ENCODE results near the gene STK35. TPM values are rescaled to one million over a fixed set of nuclear protein-coding genes. Genes with fewer than 3 reads are reported as not detected.

The STK35 gene
- total RNA-seq, 1 experiment from 2014 or later: 38.2 TPM

DNA sequence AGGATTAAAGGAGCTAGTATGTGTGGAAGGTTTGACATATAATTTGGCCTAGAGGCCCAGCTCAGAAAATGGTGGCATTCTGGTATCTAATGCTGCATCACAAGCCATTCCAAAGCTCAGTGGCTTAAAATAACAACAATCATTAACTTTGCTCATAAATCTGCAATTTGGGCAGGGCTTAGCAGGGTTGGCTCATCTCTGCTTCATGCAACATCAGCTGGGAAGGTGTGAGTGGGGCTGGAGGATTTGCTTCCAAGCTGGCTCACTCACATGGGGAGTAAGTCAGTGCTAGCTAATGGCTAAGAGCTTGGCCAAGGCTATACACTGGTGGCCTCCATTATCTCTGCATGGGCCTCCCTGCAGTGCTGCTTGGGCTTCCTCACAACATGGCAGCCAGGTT is 48.0 kb upstream of the STK35 start:
- no peak overlapping the region for H3K4me3 ChIP-seq (ENCODE audit: low read depth, low read length, poor library complexity, severe bottlenecking)
- ChIA-PET POLR2A (ENCODE audit: low non-redundant PET) (no interaction called here), CTCF (no interaction called here)
- TF ChIP-seq, protein P1, sequence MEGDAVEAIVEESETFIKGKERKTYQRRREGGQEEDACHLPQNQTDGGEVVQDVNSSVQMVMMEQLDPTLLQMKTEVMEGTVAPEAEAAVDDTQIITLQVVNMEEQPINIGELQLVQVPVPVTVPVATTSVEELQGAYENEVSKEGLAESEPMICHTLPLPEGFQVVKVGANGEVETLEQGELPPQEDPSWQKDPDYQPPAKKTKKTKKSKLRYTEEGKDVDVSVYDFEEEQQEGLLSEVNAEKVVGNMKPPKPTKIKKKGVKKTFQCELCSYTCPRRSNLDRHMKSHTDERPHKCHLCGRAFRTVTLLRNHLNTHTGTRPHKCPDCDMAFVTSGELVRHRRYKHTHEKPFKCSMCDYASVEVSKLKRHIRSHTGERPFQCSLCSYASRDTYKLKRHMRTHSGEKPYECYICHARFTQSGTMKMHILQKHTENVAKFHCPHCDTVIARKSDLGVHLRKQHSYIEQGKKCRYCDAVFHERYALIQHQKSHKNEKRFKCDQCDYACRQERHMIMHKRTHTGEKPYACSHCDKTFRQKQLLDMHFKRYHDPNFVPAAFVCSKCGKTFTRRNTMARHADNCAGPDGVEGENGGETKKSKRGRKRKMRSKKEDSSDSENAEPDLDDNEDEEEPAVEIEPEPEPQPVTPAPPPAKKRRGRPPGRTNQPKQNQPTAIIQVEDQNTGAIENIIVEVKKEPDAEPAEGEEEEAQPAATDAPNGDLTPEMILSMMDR (conservative IDR thresholded peaks at IDR 0.05; ENCODE audit: low read depth, low read length): no peak
- no peak for TF ChIP-seq EZH2 (IDR thresholded peaks at IDR 0.05; ENCODE audit: borderline replicate concordance, low read depth, low read length, poor library complexity, severe bottlenecking)
- no peak for DNase-seq (ENCODE audit: low spot score)
- H3K4me1 ChIP-seq (ENCODE audit: insufficient read depth, low read length, poor library complexity, severe bottlenecking): no peaks in the 10 kb centered on the region
- no TSS peak for BruUV-seq (replicated peaks)
- H3K9me3 ChIP-seq (ENCODE audit: low read depth, low read length, poor library complexity, severe bottlenecking): peaks cover 7% of the 10 kb centered on the region
- no peak overlapping the region for H3K27ac ChIP-seq (ENCODE audit: low read depth, low read length, poor library complexity, severe bottlenecking)
- peaks cover 12% of the 10 kb centered on the region for H3K27me3 ChIP-seq (replicated peaks; ENCODE audit: insufficient read depth, low read depth, low read length, poor library complexity)
- intact Hi-C loops (cut with micrococcal nuclease; ENCODE audit: unreplicated experiment): no loop called here
- H3K36me3 ChIP-seq (ENCODE audit: insufficient read depth, low read length, poor library complexity, severe bottlenecking): no peaks in the 10 kb centered on the region

DNA sequence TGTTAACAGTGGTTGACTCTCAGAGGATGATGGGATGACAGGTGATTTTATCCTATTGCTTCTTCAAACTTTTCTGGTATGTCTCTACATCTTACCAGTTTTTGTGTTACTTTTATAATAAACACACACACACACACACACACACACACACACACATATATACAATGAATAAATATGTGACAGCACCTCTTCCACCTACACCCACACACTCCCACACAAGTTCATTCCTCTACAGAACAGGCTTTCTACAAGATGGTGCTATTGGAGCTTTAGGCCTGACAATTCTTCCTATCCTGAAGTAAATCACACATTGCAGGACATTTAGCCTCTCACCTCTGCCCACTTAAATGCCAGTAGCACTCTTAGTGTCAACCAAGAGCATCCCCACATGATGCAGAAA is 46.7 kb upstream of the STK35 start:
- BruUV-seq (replicated peaks): no TSS peak
- Histone ChIP-seq H3K36me3 (ENCODE audit: insufficient read depth, low read length, poor library complexity, severe bottlenecking) (no peaks in the 10 kb centered on the region), H3K4me1 (ENCODE audit: insufficient read depth, low read length, poor library complexity, severe bottlenecking) (no peaks in the 10 kb centered on the region), H3K27me3 (replicated peaks; ENCODE audit: insufficient read depth, low read depth, low read length, poor library complexity) (peaks cover 12% of the 10 kb centered on the region), H3K27ac (ENCODE audit: low read depth, low read length, poor library complexity, severe bottlenecking) (no peak overlapping the region), H3K9me3 (ENCODE audit: low read depth, low read length, poor library complexity, severe bottlenecking) (peaks cover 7% of the 10 kb centered on the region), H3K4me3 (ENCODE audit: low read depth, low read length, poor library complexity, severe bottlenecking) (no peak overlapping the region)
- TF ChIP-seq EZH2 (IDR thresholded peaks at IDR 0.05; ENCODE audit: borderline replicate concordance, low read depth, low read length, poor library complexity, severe bottlenecking): no peak
- TF ChIP-seq, protein P1 (conservative IDR thresholded peaks at IDR 0.05; ENCODE audit: low read depth, low read length): no peak
- CTCF ChIA-PET: no interaction called here
- no peak for DNase-seq (ENCODE audit: low spot score)
- intact Hi-C loops (cut with micrococcal nuclease; ENCODE audit: unreplicated experiment): no loop called here
- POLR2A ChIA-PET (ENCODE audit: low non-redundant PET): no interaction called here

DNA sequence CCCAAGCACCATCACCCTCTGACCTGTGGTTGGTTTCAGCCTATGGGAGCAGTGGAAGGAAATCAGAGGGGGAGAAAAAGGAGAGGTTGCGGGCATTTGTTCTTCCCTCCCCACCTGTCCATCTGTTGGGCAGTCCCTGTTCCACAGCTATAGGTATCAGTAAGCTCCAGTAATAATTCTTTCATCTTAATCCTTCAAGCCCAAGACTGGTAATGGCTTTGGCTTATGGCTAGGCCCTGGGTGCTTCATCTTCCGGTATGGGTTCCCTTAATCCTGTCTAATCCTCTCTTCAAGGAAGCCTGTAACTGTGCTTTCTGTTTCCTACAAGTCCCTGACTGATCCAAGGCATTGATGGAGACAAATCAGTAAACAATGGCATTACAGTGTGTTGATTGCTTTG is 42.2 kb upstream of the STK35 start:
- no peak for TF ChIP-seq EZH2 (IDR thresholded peaks at IDR 0.05; ENCODE audit: borderline replicate concordance, low read depth, low read length, poor library complexity, severe bottlenecking)
- TF ChIP-seq, protein P1 (conservative IDR thresholded peaks at IDR 0.05; ENCODE audit: low read depth, low read length): no peak
- Histone ChIP-seq H3K9me3 (ENCODE audit: low read depth, low read length, poor library complexity, severe bottlenecking) (no peaks in the 10 kb centered on the region), H3K4me3 (ENCODE audit: low read depth, low read length, poor library complexity, severe bottlenecking) (no peak overlapping the region), H3K36me3 (ENCODE audit: insufficient read depth, low read length, poor library complexity, severe bottlenecking) (no peaks in the 10 kb centered on the region), H3K27ac (ENCODE audit: low read depth, low read length, poor library complexity, severe bottlenecking) (no peak overlapping the region), H3K4me1 (ENCODE audit: insufficient read depth, low read length, poor library complexity, severe bottlenecking) (no peaks in the 10 kb centered on the region), H3K27me3 (replicated peaks; ENCODE audit: insufficient read depth, low read depth, low read length, poor library complexity) (peaks cover 8% of the 10 kb centered on the region)
- no TSS peak for BruUV-seq (replicated peaks)
- ChIA-PET CTCF (no interaction called here), POLR2A (ENCODE audit: low non-redundant PET) (no interaction called here)
- DNase-seq (ENCODE audit: low spot score): no peak
- intact Hi-C loops (cut with micrococcal nuclease; ENCODE audit: unreplicated experiment): no loop called here

Measured in A673 (cell line).